ENCODE measurements around the gene KCNH2.

The KCNH2 gene

DNA sequence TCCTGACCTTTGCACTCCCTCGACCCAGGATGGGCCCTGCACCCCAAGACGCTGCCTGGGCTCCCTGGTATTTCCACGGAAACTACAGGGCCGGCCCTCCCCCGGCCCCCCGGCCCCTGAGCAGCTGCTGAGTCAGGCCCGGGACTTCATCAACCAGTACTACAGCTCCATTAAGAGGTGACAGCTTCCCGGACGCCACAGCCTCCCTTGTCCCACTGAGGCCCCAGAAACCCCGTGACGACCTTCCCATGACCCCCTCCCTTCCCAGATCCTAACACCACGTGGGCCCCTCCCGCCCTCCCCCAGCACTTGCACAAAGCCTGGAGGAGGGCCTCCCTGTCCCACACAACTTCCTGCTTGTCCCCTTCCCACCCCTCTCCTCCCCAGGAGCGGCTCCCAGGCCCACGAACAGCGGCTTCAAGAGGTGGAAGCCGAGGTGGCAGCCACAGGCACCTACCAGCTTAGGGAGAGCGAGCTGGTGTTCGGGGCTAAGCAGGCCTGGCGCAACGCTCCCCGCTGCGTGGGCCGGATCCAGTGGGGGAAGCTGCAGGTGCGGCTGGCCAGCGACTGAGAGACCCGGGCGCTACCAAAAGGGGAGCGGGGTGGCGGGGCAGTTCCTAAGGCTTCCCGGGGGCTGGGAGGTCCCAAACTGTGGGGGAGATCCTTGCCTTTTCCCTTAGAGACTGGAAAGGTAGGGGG lies 18.4 kb upstream of the KCNH2 start:
- Histone ChIP-seq H3K9me3 (ENCODE audit: control insufficient read depth, insufficient read depth, low read depth, low read length) (no peaks in the 10 kb centered on the region), H3K27ac (ENCODE audit: extremely low read depth, low read depth, low read length) (no peak overlapping the region), H3K4me3 (ENCODE audit: low read depth, low read length) (no peak overlapping the region), H3K4me1 (ENCODE audit: control insufficient read depth, insufficient read depth, low read length) (no peaks in the 10 kb centered on the region), H3K36me3 (ENCODE audit: control insufficient read depth in 2 of 2, insufficient read depth in 1 of 2, low read length in 2 of 2) (no peaks in the 10 kb centered on the region)
- ChIA-PET CTCF (interaction anchor here (0.6 kb wide), 1 partner anchor 1195 kb away, joined by 8 read pairs; no protein-coding TSS in a partner anchor), POLR2A (no interaction called here)
- no peak for TF ChIP-seq ZNF16 (tag by site-specific recombination; IDR thresholded peaks at IDR 0.05; ENCODE audit: low read depth)
- TF ChIP-seq ZNF624 (tag by site-specific recombination; IDR thresholded peaks at IDR 0.05), result no peak
- no peak for TF ChIP-seq ZNF561 (tag by site-specific recombination; IDR thresholded peaks at IDR 0.05; ENCODE audit: borderline replicate concordance)
- TF ChIP-seq ZNF2 (tag by site-specific recombination; IDR thresholded peaks at IDR 0.05), result no peak
- peak; percentile 52 for TF ChIP-seq ZBTB17 (tag by site-specific recombination; IDR thresholded peaks at IDR 0.05)
- no peak for TF ChIP-seq BCL11B (tag by site-specific recombination; IDR thresholded peaks at IDR 0.05; ENCODE audit: low read depth)
- peak; percentile 18; the same call in 1 of the 2 replicates for TF ChIP-seq ZFHX2 (tag by site-specific recombination; conservative IDR thresholded peaks at IDR 0.05)

DNA sequence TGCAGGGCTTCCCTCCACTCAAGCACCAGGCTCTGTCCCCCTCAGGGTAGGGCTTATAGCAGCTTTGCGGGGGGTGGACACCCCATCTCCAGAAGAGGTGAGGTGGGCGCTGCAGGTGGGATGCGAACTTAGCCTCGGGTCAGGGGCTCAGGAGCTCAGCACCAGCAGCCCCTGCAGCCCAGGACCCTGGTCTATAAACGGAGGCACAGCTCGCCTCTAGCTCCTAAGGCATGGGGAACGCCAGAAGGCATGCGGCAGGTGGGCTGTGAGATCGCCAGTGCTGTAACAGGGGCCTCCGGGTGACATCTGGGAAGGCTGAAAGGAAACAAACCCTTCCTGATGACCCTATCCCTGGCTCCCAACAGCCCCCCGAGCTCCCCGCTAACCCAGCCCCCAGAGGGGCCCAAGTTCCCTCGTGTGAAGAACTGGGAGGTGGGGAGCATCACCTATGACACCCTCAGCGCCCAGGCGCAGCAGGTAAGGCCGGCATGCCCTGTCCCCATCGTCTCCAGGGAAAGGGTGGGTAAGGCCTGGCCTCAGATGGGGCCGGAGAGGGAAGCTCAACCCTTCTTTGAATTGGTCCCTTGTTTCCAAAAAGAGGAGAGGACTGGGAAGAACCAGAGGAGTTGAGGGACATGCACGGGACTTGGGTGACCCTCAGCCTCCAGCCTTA lies 16.9 kb upstream of the KCNH2 start:
- ChIA-PET POLR2A (interaction anchor here (0.6 kb wide), 1 partner anchor 55 kb away, joined by 4 read pairs; no protein-coding TSS in a partner anchor), CTCF (interaction anchor here (0.7 to 1.4 kb wide), 3 partner anchors 9 to 32 kb away, joined by 3 to 6 read pairs (median 5); no protein-coding TSS in a partner anchor)
- H3K36me3 ChIP-seq (ENCODE audit: control insufficient read depth in 2 of 2, insufficient read depth in 1 of 2, low read length in 2 of 2), result no peaks in the 10 kb centered on the region
- TF ChIP-seq ZIC2 (tag by site-specific recombination; IDR thresholded peaks at IDR 0.05), result peak; percentile 58
- no peak for TF ChIP-seq ZSCAN30 (tag by site-specific recombination; IDR thresholded peaks at IDR 0.05)
- TF ChIP-seq GLIS2 (tag by site-specific recombination; IDR thresholded peaks at IDR 0.05), result 0 out of 2 replicates have a peak, but pooled peaks have one; percentile 25
- TF ChIP-seq SCRT2 (tag by site-specific recombination; IDR thresholded peaks at IDR 0.05), result peak; percentile 82
- H3K9me3 ChIP-seq (ENCODE audit: control insufficient read depth, insufficient read depth, low read depth, low read length), result no peaks in the 10 kb centered on the region
- no peak overlapping the region for H3K4me3 ChIP-seq (ENCODE audit: low read depth, low read length)
- H3K4me1 ChIP-seq (ENCODE audit: control insufficient read depth, insufficient read depth, low read length), result no peaks in the 10 kb centered on the region
- H3K27ac ChIP-seq (ENCODE audit: extremely low read depth, low read depth, low read length), result no peak overlapping the region

DNA sequence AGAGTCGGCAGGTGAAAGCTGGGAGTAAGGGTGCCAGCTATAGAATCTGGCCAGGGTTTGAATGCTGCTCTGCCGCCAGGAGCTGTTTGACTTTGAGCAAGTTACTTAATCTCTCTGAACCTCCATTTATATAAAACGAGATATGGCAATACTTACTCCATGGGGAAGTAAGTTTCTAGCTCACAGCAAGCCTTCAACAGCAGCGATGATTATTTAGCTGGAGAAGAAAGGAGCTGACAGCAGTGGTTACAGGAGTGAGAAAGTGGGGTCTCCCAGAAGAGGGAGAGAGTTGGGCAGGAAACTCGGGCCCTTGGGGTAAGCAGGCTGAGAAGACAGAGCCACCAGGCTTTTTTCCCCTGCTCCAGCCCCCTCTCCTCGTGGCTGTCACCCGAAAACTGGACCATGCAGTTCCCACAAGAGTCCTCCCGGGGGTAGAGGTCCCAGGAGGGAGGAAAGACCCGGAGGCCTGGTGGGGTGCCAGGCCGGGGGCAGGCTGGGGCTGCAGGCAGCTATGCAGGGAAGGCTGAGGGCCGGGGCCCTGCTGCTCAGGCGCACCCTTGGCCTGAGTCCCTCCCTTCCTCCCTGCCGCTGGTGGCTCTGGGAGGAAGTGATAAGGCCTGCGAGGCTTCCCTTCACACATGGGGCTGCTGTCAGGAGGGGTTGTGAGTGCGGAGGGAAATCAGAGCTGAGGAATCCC lies 16.2 kb upstream of the KCNH2 start:
- H3K9me3 ChIP-seq (ENCODE audit: control insufficient read depth, insufficient read depth, low read depth, low read length), result no peaks in the 10 kb centered on the region
- H3K4me3 ChIP-seq (ENCODE audit: low read depth, low read length), result no peak overlapping the region
- no peaks in the 10 kb centered on the region for H3K36me3 ChIP-seq (ENCODE audit: control insufficient read depth in 2 of 2, insufficient read depth in 1 of 2, low read length in 2 of 2)
- CTCF ChIA-PET, result interaction anchor here (0.7 to 1.4 kb wide), 6 partner anchors 10 to 32 kb away, joined by 3 to 6 read pairs (median 3); no protein-coding TSS in a partner anchor
- POLR2A ChIA-PET, result no interaction called here
- no peak for TF ChIP-seq ZNF24 (tag by site-specific recombination; IDR thresholded peaks at IDR 0.05)
- TF ChIP-seq, protein P1, sequence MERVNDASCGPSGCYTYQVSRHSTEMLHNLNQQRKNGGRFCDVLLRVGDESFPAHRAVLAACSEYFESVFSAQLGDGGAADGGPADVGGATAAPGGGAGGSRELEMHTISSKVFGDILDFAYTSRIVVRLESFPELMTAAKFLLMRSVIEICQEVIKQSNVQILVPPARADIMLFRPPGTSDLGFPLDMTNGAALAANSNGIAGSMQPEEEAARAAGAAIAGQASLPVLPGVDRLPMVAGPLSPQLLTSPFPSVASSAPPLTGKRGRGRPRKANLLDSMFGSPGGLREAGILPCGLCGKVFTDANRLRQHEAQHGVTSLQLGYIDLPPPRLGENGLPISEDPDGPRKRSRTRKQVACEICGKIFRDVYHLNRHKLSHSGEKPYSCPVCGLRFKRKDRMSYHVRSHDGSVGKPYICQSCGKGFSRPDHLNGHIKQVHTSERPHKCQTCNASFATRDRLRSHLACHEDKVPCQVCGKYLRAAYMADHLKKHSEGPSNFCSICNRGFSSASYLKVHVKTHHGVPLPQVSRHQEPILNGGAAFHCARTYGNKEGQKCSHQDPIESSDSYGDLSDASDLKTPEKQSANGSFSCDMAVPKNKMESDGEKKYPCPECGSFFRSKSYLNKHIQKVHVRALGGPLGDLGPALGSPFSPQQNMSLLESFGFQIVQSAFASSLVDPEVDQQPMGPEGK (tag by site-specific recombination; IDR thresholded peaks at IDR 0.05), result 0 out of 2 replicates have a peak, but pooled peaks have one; percentile 16
- peak; percentile 36; the same call in 1 of the 2 replicates for TF ChIP-seq GLIS2 (tag by site-specific recombination; IDR thresholded peaks at IDR 0.05)
- TF ChIP-seq ZFP69B (tag by site-specific recombination; IDR thresholded peaks at IDR 0.05), result no peak
- TF ChIP-seq ZNF335 (tag by site-specific recombination; conservative IDR thresholded peaks at IDR 0.05), result peak; percentile 46
- peak; percentile 36; the same call in 1 of the 2 replicates for TF ChIP-seq ZNF664 (tag by site-specific recombination; IDR thresholded peaks at IDR 0.05)
- TF ChIP-seq ZIC2 (tag by site-specific recombination; IDR thresholded peaks at IDR 0.05), result peak; percentile 94
- TF ChIP-seq ZBTB20 (tag by site-specific recombination; IDR thresholded peaks at IDR 0.05), result peak; percentile 60; the same call in 1 of the 2 replicates
- no peaks in the 10 kb centered on the region for H3K4me1 ChIP-seq (ENCODE audit: control insufficient read depth, insufficient read depth, low read length)
- no peak overlapping the region for H3K27ac ChIP-seq (ENCODE audit: extremely low read depth, low read depth, low read length)

Data from HEK293 (cell line).